Occipital lobe (tissue), 2 donors: ENCODE data around the gene HMCN2. TPM values are rescaled to one million over a fixed set of nuclear protein-coding genes. Genes with fewer than 3 reads are reported as not detected.
"Not testable (repeated sequence)": the region's sequence is repeated elsewhere in the genome, so short reads cannot be mapped to it uniquely, and the experiment has no call there.

ENCODE experiments used
- DNase-seq: peaks from one replicate; lab custom pipeline; 2025; lab: John Stamatoyannopoulos, UW
- total RNA-seq: library from RNA; depleted of rRNA; stranded (reverse); fragments of >200 nt; gene quantifications from one replicate; pipeline ENCODE4 v1.2.3, GENCODE V29; 2014

HMCN2 gene
- total RNA-seq, 1 donor from 2014 or later = not detected

GRCh38 chr9:130237763-130238524 lies 27.6 kb upstream of the HMCN2 start:
- DNase-seq = no peak

GRCh38 chr9:130239363-130239695 lies 26.2 kb upstream of the HMCN2 start:
- DNase-seq = no peak

GRCh38 chr9:130239741-130240241 lies 25.8 kb upstream of the HMCN2 start:
- DNase-seq = no peak

- DNase-seq = peak; percentile 43
Observed at GRCh38 chr9:130240410-130241197, 25.0 kb upstream of the HMCN2 start.

GRCh38 chr9:130241198-130241535 lies 24.4 kb upstream of the HMCN2 start:
- no peak for DNase-seq

GRCh38 chr9:130242270-130243014 lies 23.1 kb upstream of the HMCN2 start:
- DNase-seq = no peak

GRCh38 chr9:130243015-130243881 lies 22.3 kb upstream of the HMCN2 start:
- DNase-seq = peak; percentile 31

GRCh38 chr9:130243882-130244170 lies 21.7 kb upstream of the HMCN2 start:
- no peak for DNase-seq

GRCh38 chr9:130244548-130245165 lies 20.9 kb upstream of the HMCN2 start:
- no peak for DNase-seq

- DNase-seq = no peak
Observed at GRCh38 chr9:130245474-130245873, 20.1 kb upstream of the HMCN2 start.

- no peak for DNase-seq
Observed at GRCh38 chr9:130246126-130246525, 19.4 kb upstream of the HMCN2 start.

GRCh38 chr9:130254747-130255630 lies 10.6 kb upstream of the HMCN2 start:
- DNase-seq = no peak

GRCh38 chr9:130255631-130256134 lies 9.9 kb upstream of the HMCN2 start:
- DNase-seq = no peak

GRCh38 chr9:130256644-130257043 lies 8.9 kb upstream of the HMCN2 start:
- no peak for DNase-seq

GRCh38 chr9:130258137-130258536 lies 7.4 kb upstream of the HMCN2 start:
- not testable (repeated sequence) for DNase-seq

GRCh38 chr9:130259044-130259443 lies 6.5 kb upstream of the HMCN2 start:
- DNase-seq = no peak

- DNase-seq = no peak
Observed at GRCh38 chr9:130260816-130261765, 4.5 kb upstream of the HMCN2 start.

GRCh38 chr9:130262061-130262745 lies 3.4 kb upstream of the HMCN2 start:
- no peak for DNase-seq
